Measurements from ENCODE around the gene TEAD1. TPM values are rescaled to one million over a fixed set of nuclear protein-coding genes. Genes with fewer than 3 reads are reported as not detected.

TEAD1 gene
- total and polyA plus RNA-seq, 2 donors (not counting 3 experiments of a cell fraction or from before 2014, with no cell fraction given) = 15.3 to 49.0 TPM

GRCh38 chr11:12793506-12793905, 119.3 kb downstream of the TEAD1 start:
- H3K4me2 ChIP-seq (ENCODE audit: insufficient read depth, low read length) = no peak overlapping the region
- H3K4me1 ChIP-seq (ENCODE audit: control insufficient read depth, extremely low read depth, insufficient read depth, low read length) = no peaks in the 10 kb centered on the region
- dilution Hi-C loops (cut with MboI; ENCODE audit: extremely low pct_ligation_motif_present, low sequenced_read_pairs) = no loop called here
- intact Hi-C loops (cut with micrococcal nuclease) = no loop called here
- H3K9me3 ChIP-seq (replicated peaks; ENCODE audit: control insufficient read depth, insufficient read depth, low read length) = no peaks in the 10 kb centered on the region
- ChIA-PET CTCF (no interaction called here), POLR2A (no interaction called here)
- H3K9ac ChIP-seq (replicated peaks; ENCODE audit: extremely low read depth, insufficient read depth, low read length) = no peak overlapping the region
- no peaks in the 10 kb centered on the region for H4K20me1 ChIP-seq (replicated peaks; ENCODE audit: control insufficient read depth, extremely low read depth, insufficient read depth, low read length)
- H3K27me3 ChIP-seq (ENCODE audit: control insufficient read depth in 2 of 2, insufficient read depth in 2 of 2, low read length in 2 of 2) = no peaks in the 10 kb centered on the region
- no peak overlapping the region for H3K4me3 ChIP-seq (replicated peaks in 1 of 3; ENCODE audit: insufficient read depth in 1 of 3, low read depth in 1 of 3, low read length in 3 of 3)
- H3K79me2 ChIP-seq (ENCODE audit: control insufficient read depth, insufficient read depth, low read length) = peaks cover 8% of the 10 kb centered on the region
- DNase-seq (ENCODE audit: low read depth, low spot score) = no peak
- no peak for TF ChIP-seq MYC (IDR thresholded peaks at IDR 0.05; ENCODE audit: low read depth, low read length)
- no peak for TF ChIP-seq MAX (IDR thresholded peaks at IDR 0.05; ENCODE audit: insufficient read depth, insufficient read length)
- no TSS peak for BruUV-seq (replicated peaks)
- no peaks in the 10 kb centered on the region for H3K9me1 ChIP-seq (replicated peaks; ENCODE audit: control insufficient read depth, extremely low read depth, insufficient read depth, low read length)
- FAIRE-seq = no peak
- H2AFZ ChIP-seq (ENCODE audit: low read depth, low read length) = no peak overlapping the region
- H3K27ac ChIP-seq (ENCODE audit: insufficient read depth, low read depth, low read length) = no peak overlapping the region
- no peaks in the 10 kb centered on the region for H3K36me3 ChIP-seq (ENCODE audit: control insufficient read depth in 2 of 2, extremely low read depth in 1 of 2, insufficient read depth in 2 of 2, low read length in 2 of 2)

GRCh38 chr11:12794576-12795230, 120.5 kb downstream of the TEAD1 start:
- Histone ChIP-seq H3K4me3 (replicated peaks in 1 of 3; ENCODE audit: insufficient read depth in 1 of 3, low read depth in 1 of 3, low read length in 3 of 3) (no peak overlapping the region), H3K27me3 (ENCODE audit: control insufficient read depth in 2 of 2, insufficient read depth in 2 of 2, low read length in 2 of 2) (no peaks in the 10 kb centered on the region), H4K20me1 (replicated peaks; ENCODE audit: control insufficient read depth, extremely low read depth, insufficient read depth, low read length) (no peaks in the 10 kb centered on the region), H2AFZ (ENCODE audit: low read depth, low read length) (no peak overlapping the region), H3K4me2 (ENCODE audit: insufficient read depth, low read length) (no peak overlapping the region), H3K9me1 (replicated peaks; ENCODE audit: control insufficient read depth, extremely low read depth, insufficient read depth, low read length) (no peaks in the 10 kb centered on the region), H3K9me3 (replicated peaks; ENCODE audit: control insufficient read depth, insufficient read depth, low read length) (no peaks in the 10 kb centered on the region), H3K79me2 (ENCODE audit: control insufficient read depth, insufficient read depth, low read length) (peaks cover 5% of the 10 kb centered on the region), H3K4me1 (ENCODE audit: control insufficient read depth, extremely low read depth, insufficient read depth, low read length) (peaks cover 5% of the 10 kb centered on the region), H3K27ac (ENCODE audit: insufficient read depth, low read depth, low read length) (no peak overlapping the region), H3K36me3 (ENCODE audit: control insufficient read depth in 2 of 2, extremely low read depth in 1 of 2, insufficient read depth in 2 of 2, low read length in 2 of 2) (no peaks in the 10 kb centered on the region), H3K9ac (replicated peaks; ENCODE audit: extremely low read depth, insufficient read depth, low read length) (no peak overlapping the region)
- DNase-seq (ENCODE audit: low read depth, low spot score) (no peak), FAIRE-seq (no peak)
- no TSS peak for BruUV-seq (replicated peaks)
- intact Hi-C loops (cut with micrococcal nuclease) (no loop called here), dilution Hi-C loops (cut with MboI; ENCODE audit: extremely low pct_ligation_motif_present, low sequenced_read_pairs) (no loop called here)
- POLR2A ChIA-PET = no interaction called here
- CTCF ChIA-PET = no interaction called here
- TF ChIP-seq JUN (IDR thresholded peaks at IDR 0.05; ENCODE audit: borderline replicate concordance, insufficient read depth, insufficient read length, low read depth) = no peak
- TF ChIP-seq MYC (IDR thresholded peaks at IDR 0.05; ENCODE audit: low read depth, low read length) = no peak
